Trophoblast cell (in vitro differentiated cells and primary cell): ENCODE results near the gene GPSM3.

Experiments used
- DNase-seq, 2 donors: peaks; one replicate each; pipeline ENCODE4 v3.0.0-alpha.2; 2016
- H2AFZ ChIP-seq: 2 replicates; pipeline ENCODE4 v1.6.1; 2013; ENCODE audit warnings: low read length, moderate library complexity, mild to moderate bottlenecking; ENCODE audit not compliant: insufficient read depth, poor library complexity
- H2AK5ac ChIP-seq: 2 replicates; pipeline ENCODE4 v1.6.1; 2013; ENCODE audit warnings: mild to moderate bottlenecking, low read length
- H2BK120ac ChIP-seq: 2 replicates; pipeline ENCODE4 v1.6.1; 2013; ENCODE audit warnings: low read length, mild to moderate bottlenecking, moderate library complexity; ENCODE audit not compliant: insufficient read depth, poor library complexity
- H2BK12ac ChIP-seq: 2 replicates; pipeline ENCODE4 v1.6.1; 2013; ENCODE audit warnings: mild to moderate bottlenecking, low read length, moderate library complexity
- H2BK5ac ChIP-seq: 2 replicates; pipeline ENCODE4 v1.6.1; 2013; ENCODE audit warnings: low read length, low read depth, moderate library complexity, mild to moderate bottlenecking; ENCODE audit not compliant: poor library complexity
- H3K14ac ChIP-seq: 2 replicates; pipeline ENCODE4 v1.6.1; 2013; ENCODE audit warnings: mild to moderate bottlenecking, low read length
- H3K18ac ChIP-seq: 2 replicates; pipeline ENCODE4 v1.6.1; 2013; ENCODE audit warnings: mild to moderate bottlenecking, low read length
- H3K23ac ChIP-seq: 2 replicates; pipeline ENCODE4 v1.6.1; 2013; ENCODE audit warnings: low read length
- H3K27ac ChIP-seq: 2 replicates; pipeline ENCODE4 v1.5.1; 2013; ENCODE audit warnings: low read depth, mild to moderate bottlenecking, inconsistent platforms, low read length, moderate library complexity
- H3K27me3 ChIP-seq: 2 replicates; pipeline ENCODE4 v1.6.1; 2013; ENCODE audit warnings: inconsistent platforms, mild to moderate bottlenecking, low read length, moderate library complexity; ENCODE audit not compliant: insufficient read depth
- H3K36me3 ChIP-seq, 2 experiments: 1 replicate in 1 of 2; 2 replicates in 1 of 2; pipeline ENCODE4 v1.6.1; 2013; ENCODE audit warnings: low read length in 2 of 2, mild to moderate bottlenecking in 2 of 2, moderate library complexity in 1 of 2; ENCODE audit not compliant: insufficient read depth in 2 of 2, control insufficient read depth in 1 of 2
- H3K4ac ChIP-seq: 2 replicates; pipeline ENCODE4 v1.6.1; 2013; ENCODE audit warnings: low read depth, mild to moderate bottlenecking, low read length, moderate library complexity
- H3K4me1 ChIP-seq, 2 experiments: 1 replicate in 1 of 2; 2 replicates in 1 of 2; pipeline ENCODE4 v1.6.1; 2013; ENCODE audit warnings: low read length in 2 of 2, mild to moderate bottlenecking in 2 of 2, moderate library complexity in 1 of 2; ENCODE audit not compliant: insufficient read depth in 2 of 2, control insufficient read depth in 1 of 2
- H3K4me2 ChIP-seq: 2 replicates; pipeline ENCODE4 v1.6.1; 2013; ENCODE audit warnings: inconsistent platforms, mild to moderate bottlenecking, low read length, moderate library complexity
- H3K4me3 ChIP-seq: 2 replicates; pipeline ENCODE4 v1.5.1; 2013; ENCODE audit warnings: mild to moderate bottlenecking, low read depth, low read length, inconsistent platforms
- H3K79me1 ChIP-seq: one replicate; pipeline ENCODE4 v1.6.1; 2013; ENCODE audit warnings: low read length
- H3K79me2 ChIP-seq: 2 replicates; pipeline ENCODE4 v1.6.1; 2013; ENCODE audit warnings: low read length, mild to moderate bottlenecking; ENCODE audit not compliant: control insufficient read depth, insufficient read depth, poor library complexity
- H3K9ac ChIP-seq: 2 replicates; pipeline ENCODE4 v1.6.1; 2013; ENCODE audit warnings: mild to moderate bottlenecking, low read length
- H3K9me3 ChIP-seq: 2 replicates; pipeline ENCODE4 v1.6.1; 2013; ENCODE audit warnings: low read depth, mild to moderate bottlenecking, control low read depth, inconsistent platforms, low read length; ENCODE audit not compliant: insufficient read depth
- H4K12ac ChIP-seq: 2 replicates; pipeline ENCODE4 v1.6.1; 2013; ENCODE audit warnings: low read depth, mild to moderate bottlenecking, low read length, moderate library complexity
- H4K8ac ChIP-seq: 2 replicates; pipeline ENCODE4 v1.6.1; 2013; ENCODE audit warnings: low read depth, mild to moderate bottlenecking, low read length, moderate library complexity
- H4K91ac ChIP-seq: one replicate; pipeline ENCODE4 v1.6.1; 2013; ENCODE audit warnings: low read depth, mild to moderate bottlenecking, low read length, moderate library complexity
- WGBS: extraction: QIAGEN DNeasy Blood & Tissue Kit; methylation state at CpG from one replicate; pipeline ENCODE4 v1.1.7; 2013; ENCODE audit warnings: missing lambda C conversion rate; ENCODE audit not compliant: insufficient read length, insufficient coverage; ENCODE audit errors: extremely low coverage; 5-methylcytosine and 5-hydroxymethylcytosine counted together

Gene GPSM3

GRCh38 chr6:32220021-32220420 is 27.6 kb upstream of the GPSM3 start:
- H2BK12ac ChIP-seq, result no peak overlapping the region
- no CpG with 5 or more reads among the region's 4 CpGs for WGBS

GRCh38 chr6:32218167-32218566 is 25.7 kb upstream of the GPSM3 start:
- no peak overlapping the region for H2BK5ac ChIP-seq
- H3K4me2 ChIP-seq, result no peak overlapping the region
- no peak overlapping the region for H3K27ac ChIP-seq
- H3K4me1 ChIP-seq, result no peaks in the 10 kb centered on the region
- no peak overlapping the region for H2AFZ ChIP-seq
- no peak overlapping the region for H3K4ac ChIP-seq
- no peaks in the 10 kb centered on the region for H3K79me2 ChIP-seq
- H2AK5ac ChIP-seq, result no peak overlapping the region
- H3K14ac ChIP-seq, result no peak overlapping the region
- no CpG with 5 or more reads among the region's 7 CpGs for WGBS
- H4K8ac ChIP-seq, result no peak overlapping the region
- no peaks in the 10 kb centered on the region for H3K79me1 ChIP-seq
- no peak overlapping the region for H3K23ac ChIP-seq
- H3K36me3 ChIP-seq, result no peaks in the 10 kb centered on the region
- no peak overlapping the region for H3K18ac ChIP-seq
- no peak overlapping the region for H2BK120ac ChIP-seq
- no peak overlapping the region for H4K91ac ChIP-seq
- H3K9me3 ChIP-seq, result peaks cover 2% of the 10 kb centered on the region
- no peaks in the 10 kb centered on the region for H3K27me3 ChIP-seq
- DNase-seq, result no peak
- H3K9ac ChIP-seq, result no peak overlapping the region
- H2BK12ac ChIP-seq, result no peak overlapping the region
- H4K12ac ChIP-seq, result no peak overlapping the region
- no peak overlapping the region for H3K4me3 ChIP-seq

More at GRCh38 chr6:32220021-32220420, 27.6 kb upstream of the GPSM3 start:
- H2BK120ac ChIP-seq, result no peak overlapping the region
- no peak overlapping the region for H3K14ac ChIP-seq
- no peak overlapping the region for H4K8ac ChIP-seq
- H3K4me2 ChIP-seq, result no peak overlapping the region
- H3K4me3 ChIP-seq, result no peak overlapping the region
- H3K9ac ChIP-seq, result no peak overlapping the region
- H4K12ac ChIP-seq, result no peak overlapping the region
- no peak overlapping the region for H3K23ac ChIP-seq
- no peaks in the 10 kb centered on the region for H3K27me3 ChIP-seq
- no peak overlapping the region for H2BK5ac ChIP-seq
- H2AFZ ChIP-seq, result no peak overlapping the region
- no peak for DNase-seq
- no peak overlapping the region for H3K4ac ChIP-seq
- peaks cover 4% of the 10 kb centered on the region for H3K9me3 ChIP-seq
- no peaks in the 10 kb centered on the region for H3K36me3 ChIP-seq
- no peak overlapping the region for H2AK5ac ChIP-seq
- no peaks in the 10 kb centered on the region for H3K4me1 ChIP-seq
- H3K79me1 ChIP-seq, result no peaks in the 10 kb centered on the region
- no peak overlapping the region for H4K91ac ChIP-seq
- no peaks in the 10 kb centered on the region for H3K79me2 ChIP-seq
- H3K27ac ChIP-seq, result no peak overlapping the region
- H3K18ac ChIP-seq, result no peak overlapping the region

GRCh38 chr6:32216998-32217397 is 24.6 kb upstream of the GPSM3 start:
- Histone ChIP-seq H3K18ac (no peak overlapping the region), H2AK5ac (no peak overlapping the region), H2AFZ (no peak overlapping the region), H3K36me3 (no peaks in the 10 kb centered on the region), H3K4me2 (no peak overlapping the region), H2BK12ac (no peak overlapping the region), H3K4ac (no peak overlapping the region), H3K9ac (no peak overlapping the region), H3K79me1 (no peaks in the 10 kb centered on the region), H3K27ac (no peak overlapping the region), H2BK120ac (no peak overlapping the region), H3K4me3 (no peak overlapping the region), H3K9me3 (peaks cover 2% of the 10 kb centered on the region), H2BK5ac (no peak overlapping the region), H4K91ac (no peak overlapping the region), H3K27me3 (no peaks in the 10 kb centered on the region), H3K79me2 (no peaks in the 10 kb centered on the region), H4K8ac (no peak overlapping the region), H3K14ac (no peak overlapping the region), H3K23ac (no peak overlapping the region), H3K4me1 (no peaks in the 10 kb centered on the region), H4K12ac (no peak overlapping the region)
- DNase-seq, result no peak
- WGBS, result no CpG with 5 or more reads among the region's 11 CpGs

- Histone ChIP-seq H3K4ac (no peak overlapping the region), H3K27ac (no peak overlapping the region), H2AFZ (no peak overlapping the region), H3K9ac (no peak overlapping the region), H3K4me2 (no peak overlapping the region), H4K8ac (no peak overlapping the region), H2AK5ac (no peak overlapping the region), H3K79me1 (no peaks in the 10 kb centered on the region), H2BK5ac (no peak overlapping the region), H3K14ac (no peak overlapping the region), H3K36me3 (no peaks in the 10 kb centered on the region), H2BK120ac (no peak overlapping the region), H3K79me2 (no peaks in the 10 kb centered on the region), H3K27me3 (no peaks in the 10 kb centered on the region), H3K23ac (no peak overlapping the region), H2BK12ac (no peak overlapping the region), H3K4me3 (no peak overlapping the region), H4K91ac (no peak overlapping the region), H4K12ac (no peak overlapping the region), H3K18ac (no peak overlapping the region), H3K9me3 (peaks cover 2% of the 10 kb centered on the region), H3K4me1 (no peaks in the 10 kb centered on the region)
- no peak for DNase-seq
- WGBS, result no CpG with 5 or more reads among the region's 10 CpGs
These were observed 23.8 kb upstream of the GPSM3 start for GRCh38 chr6:32216285-32216684.
